NCI-H748 treated with DMSO at 0.1 percent for 48 hours (cell line): Measurements from ENCODE around the gene TDRKH.
"Not testable (repeated sequence)": the region's sequence is repeated elsewhere in the genome, so short reads cannot be mapped to it uniquely, and the experiment has no call there.

Source experiments
- DNase-seq: peaks from one replicate; lab custom pipeline; 2025; lab: John Stamatoyannopoulos, UW

The TDRKH gene

DNA sequence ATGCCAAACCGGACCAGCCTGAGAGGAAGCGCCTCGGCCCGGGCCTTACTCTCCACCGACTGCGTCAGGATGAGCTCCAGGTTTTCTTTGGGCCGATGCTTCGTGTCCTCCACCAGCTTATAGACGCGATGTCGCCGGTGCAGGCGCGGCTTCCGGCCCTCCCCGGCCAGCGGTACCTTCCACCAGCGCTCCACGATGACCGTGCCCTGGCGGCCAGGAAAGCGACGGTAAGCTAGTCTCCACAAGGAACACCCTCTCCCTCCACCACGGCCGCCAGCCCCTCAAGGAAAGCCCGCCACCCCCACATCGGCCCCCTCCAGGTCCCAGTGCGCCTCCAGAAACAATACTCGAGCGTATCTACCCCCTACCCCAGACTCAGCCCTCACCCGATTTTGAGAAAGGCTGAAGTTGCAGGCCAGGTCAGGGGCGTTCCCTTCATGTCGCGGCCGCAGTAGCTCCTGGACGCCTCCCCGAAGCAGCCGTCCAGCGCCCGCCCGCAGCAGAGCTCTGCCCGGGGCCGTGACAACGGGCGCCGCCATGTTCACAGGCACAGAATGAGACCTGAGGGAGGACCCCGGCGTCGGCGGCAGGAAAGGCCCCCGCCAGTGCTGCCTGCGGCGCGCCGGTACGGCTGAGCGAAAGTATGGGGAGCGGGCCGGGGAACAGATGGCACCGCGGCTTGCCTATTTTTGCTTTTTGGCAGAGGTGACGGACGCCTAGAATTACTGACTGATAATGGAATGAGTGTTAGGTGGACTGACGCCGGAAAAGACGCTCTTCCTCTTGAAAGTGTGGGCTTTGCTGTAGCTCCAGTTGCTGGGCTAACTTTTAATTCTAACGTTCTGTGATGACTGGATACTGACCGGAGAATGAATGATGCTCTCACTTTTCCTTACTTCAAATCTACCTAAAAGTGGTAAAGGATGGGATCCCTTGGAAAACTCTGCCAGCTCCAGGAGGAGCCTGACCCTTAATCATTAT lies 27.1 kb downstream of the TDRKH start, which contains the start of gene MRPL9:
Gene MRPL9, minus strand, starts transcription at position 556 of the 981 bp plus-strand sequence. Its CDS starts 17 bp downstream, at position 539.
- DNase-seq: peak; percentile 36

DNA sequence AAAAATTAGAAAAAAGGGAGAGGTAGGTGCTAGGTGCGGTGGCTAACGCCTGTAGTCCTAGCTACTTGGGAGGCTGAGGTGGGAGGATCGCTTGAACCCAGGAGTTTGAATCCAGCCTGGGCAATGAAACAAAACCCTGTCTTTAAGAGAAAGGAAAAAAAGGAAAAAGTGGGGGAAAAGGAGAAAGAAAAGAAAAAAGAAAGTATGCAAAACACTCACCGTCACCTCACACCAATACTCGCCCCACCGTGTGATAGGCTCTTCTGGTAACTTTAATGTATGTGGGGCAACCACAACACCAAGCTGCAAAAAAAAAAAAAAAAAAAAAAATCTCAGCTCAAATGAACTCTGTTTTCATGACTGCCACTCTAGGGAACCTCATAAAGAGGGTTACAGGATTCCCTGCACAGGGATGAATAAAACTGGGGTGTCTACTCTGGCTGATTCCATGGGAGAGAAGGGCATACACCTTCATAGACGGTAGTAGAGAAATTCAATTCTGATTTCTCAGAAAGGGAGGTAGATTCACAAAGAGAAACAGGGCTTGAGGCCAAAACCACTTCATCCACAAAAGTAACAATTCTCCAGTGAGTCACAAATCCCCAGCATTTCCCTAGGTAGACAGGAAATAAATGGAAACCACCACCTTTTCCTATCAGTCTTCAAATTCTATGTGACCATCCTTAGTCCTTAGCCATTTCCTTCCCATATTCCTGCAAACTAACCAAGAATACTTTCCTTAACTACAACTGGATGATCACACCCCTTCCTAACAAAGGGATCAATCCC lies 29.5 kb downstream of the TDRKH start:
- no peak for DNase-seq

DNA sequence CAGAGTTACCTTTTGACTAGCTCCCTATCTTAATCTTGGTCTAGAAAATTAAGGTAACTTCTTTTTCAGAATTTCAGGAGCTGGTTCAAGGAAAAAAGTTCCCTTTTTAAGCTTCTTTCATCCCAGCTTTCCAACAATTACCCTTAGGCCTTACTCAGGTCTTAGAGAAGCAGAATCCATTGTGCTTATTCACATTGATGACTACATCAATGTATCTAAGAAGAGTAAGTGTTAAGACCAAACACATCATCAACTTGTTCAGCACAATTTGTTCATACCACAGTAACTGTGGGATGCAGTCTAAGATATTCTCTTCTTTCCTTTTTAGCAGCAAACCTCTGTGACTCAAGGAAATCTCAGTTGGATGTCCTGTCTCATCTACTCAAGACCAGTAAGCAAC lies 31.1 kb downstream of the TDRKH start:
- DNase-seq: no peak

DNA sequence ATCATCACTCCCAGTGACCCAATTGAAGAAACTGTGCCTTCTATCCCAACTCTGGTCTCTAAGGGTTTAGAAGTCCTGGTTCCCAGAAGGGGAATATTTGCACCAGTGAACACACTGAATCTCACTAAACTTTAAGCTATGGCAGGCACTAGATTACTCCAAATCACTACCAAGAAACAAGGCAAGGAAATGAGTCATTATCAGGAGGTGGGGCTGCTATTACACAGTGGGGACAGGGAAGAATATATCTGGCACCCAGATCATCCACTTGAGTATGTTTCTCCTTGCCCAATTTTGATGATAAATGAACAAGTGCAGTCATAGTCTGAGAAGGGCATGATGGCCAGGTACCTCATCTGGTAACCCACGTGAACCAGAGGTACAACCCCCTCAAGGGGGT lies 34.0 kb downstream of the TDRKH start:
- DNase-seq: no peak

DNA sequence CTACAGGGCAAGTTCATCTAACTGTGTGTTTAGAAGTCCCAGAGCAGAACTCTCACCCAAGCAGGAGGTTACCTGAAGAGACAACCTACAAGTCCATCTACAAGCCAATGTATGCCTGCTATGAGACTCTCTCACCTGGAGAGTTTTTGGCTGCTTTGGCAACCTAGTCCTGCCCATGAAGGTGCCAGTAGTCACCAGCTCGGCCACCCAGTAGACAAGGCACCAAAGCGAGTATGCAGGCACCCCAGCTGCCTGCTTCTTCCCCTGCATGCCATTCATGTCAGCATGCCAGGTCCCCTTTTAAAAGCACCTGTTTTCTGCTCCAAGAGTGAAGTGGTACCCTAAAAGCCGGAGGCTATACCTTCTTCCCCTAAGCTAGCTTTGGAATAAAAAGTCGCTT lies 48.8 kb downstream of the TDRKH start:
- DNase-seq: no peak

DNA sequence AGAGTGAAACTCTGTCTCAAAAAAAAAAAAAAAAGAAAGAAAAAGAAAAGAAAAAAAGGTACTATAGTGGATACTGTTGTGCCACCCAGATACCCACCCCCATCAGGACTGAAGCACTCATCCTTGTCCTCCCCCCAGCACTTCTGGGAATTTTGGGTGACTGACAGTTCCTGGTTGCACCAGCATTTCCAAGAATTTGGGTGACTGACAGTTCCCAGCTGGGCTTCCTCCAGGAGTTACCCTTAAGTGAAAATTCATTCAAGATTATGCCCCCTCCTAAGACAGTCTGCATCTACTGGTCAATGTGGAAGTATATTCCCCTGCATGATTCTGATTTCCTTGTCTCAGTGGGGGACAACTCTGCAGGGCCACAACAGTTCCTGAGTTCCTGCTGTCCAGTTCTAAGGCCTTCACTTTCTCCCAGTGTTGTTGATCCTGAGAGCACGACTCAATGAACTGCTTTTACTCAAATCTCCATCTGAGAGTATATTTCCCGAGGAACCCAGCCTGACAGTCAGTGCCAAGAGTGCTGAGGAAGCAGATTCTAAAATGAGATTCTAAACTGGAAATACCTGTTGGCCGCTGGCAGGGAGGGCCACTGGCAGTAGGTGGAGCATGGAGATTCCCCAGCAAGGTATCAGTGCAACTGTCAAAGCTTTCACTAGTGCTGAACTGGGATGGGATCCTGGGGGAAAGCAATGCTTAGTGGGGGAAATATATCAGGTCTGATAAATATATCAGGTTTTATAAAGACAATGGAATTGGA lies 50.5 kb downstream of the TDRKH start:
- DNase-seq: no peak

DNA sequence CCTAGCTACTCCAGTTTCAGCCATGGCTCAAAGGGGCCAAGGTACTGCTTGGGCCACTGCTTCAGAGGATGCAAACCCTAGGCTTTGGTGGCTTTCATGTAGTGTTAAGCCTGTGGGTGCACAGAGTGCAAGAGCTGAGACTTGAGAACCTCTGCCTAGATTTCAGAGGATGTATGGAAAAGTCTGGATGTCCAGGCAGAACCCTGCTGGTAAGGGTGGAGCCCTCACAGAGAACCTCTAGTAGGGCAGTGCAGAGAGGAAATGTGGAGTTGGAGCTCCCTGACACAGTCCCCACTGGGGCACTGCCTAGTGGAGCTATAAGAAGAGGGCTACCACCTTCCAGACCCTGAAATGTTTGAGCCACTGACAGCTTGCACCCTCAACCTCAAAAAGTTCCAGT lies 52.8 kb downstream of the TDRKH start:
- no peak for DNase-seq

DNA sequence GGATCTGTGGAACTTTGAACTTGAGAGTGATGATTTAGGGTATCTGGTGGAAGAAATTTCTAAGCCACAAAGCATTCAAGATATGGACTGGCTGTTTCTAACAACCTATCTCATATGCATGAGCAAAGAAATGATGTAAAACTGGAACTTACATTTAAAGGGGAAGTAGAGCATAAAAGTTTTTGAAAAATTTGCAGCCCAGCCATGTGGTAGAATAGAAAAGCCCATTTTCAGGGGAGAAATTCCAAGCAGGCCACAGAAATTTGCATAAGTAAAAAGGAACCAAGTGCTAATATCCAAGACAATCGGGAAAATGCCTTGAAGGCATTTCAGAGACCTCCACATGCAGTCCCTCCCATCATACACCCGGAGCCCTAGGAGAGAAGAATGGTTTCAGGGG lies 53.3 kb downstream of the TDRKH start:
- DNase-seq: no peak

DNA sequence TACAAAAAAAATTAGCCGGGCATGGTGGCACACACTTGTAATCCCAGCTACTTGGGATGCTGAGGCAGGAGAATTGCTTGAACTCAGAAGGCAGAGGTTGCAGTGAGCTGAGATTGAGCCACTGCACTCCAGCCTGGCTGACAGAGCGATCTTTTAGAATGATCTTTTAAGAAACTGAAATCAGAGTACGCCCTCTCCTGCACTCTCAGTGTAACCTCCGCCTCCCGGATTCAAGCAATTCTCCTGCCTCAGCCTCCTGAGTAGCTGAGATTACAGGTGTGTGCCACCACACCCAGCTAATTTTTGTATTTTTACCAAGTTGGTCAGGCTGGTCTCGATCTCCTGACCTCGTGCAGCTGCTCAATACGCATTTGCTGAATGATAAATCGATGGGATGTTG lies 56.3 kb downstream of the TDRKH start:
- DNase-seq: not testable (repeated sequence)

DNA sequence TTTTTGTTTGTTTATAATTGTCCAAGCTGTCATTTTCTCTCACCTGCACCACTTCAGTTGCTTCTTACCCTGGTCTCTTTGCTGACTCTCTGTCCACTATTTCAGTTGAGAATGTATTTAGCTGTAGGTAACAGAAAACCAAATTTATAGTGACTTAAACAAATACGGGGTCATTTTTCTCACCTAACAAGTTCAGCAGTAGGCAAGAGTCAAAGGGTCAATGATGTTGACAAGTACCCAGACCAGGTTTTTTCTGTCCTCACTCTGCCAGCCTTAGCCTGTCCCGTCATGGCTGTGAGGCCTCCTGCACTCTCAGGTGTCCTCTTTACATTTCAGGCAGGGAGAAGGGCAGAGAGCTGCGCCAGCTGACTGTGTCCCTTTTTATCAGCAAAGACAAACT lies 57.2 kb downstream of the TDRKH start:
- no peak for DNase-seq

DNA sequence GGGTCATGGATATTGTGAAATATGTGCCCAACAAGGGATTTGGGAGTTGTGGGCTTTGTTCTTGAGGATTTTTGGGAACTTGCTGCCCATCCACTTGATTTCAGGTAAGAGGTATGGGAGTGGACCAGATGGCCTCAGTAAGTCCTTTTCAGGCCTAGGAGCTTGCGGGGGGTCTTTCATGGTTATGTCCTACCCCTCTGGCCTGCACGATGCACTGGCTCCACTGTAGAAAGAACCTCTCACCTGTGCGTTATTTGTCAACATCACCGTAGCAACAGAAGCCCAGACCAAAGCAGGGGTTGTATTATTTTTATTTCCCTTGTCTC lies 60.4 kb downstream of the TDRKH start:
- DNase-seq: no peak

DNA sequence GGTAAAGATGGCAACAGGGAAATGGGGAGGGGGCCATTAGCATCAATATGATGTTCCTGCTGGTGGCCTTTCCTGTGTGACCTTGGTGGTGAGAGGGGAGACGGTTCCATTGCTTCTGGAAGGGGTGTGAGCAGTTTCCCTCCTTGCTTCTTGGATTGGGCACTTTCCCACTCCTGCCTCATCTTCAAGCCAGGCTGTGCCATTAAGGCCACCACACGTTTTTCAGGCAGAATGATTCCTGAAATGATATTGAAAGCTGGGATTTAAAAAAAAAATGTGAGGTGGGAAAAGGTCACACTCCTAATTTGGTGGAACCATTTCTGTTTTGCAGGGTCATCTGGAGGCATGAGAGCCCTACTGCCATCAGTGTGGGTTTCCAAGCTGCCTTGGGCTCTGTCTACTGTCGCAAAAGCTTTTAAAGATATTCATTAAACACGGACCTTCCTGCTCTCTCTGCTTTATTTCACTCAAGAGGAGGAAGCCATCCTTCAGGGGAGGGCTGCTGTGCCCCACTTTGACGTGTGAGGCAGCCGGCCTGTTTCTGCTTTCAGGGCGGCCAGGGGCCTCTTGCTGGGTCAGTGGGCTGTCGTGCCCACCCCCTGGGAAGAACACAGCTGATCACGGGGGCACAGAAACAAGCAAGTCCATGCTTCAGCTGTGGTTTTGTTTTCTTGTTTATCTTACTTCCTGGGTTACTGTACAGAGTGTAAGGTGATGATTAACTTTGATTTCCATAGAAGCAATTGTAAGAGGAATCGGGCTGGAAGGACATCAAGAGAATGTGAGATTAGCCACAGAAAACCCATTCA lies 60.9 kb downstream of the TDRKH start:
- DNase-seq: no peak

DNA sequence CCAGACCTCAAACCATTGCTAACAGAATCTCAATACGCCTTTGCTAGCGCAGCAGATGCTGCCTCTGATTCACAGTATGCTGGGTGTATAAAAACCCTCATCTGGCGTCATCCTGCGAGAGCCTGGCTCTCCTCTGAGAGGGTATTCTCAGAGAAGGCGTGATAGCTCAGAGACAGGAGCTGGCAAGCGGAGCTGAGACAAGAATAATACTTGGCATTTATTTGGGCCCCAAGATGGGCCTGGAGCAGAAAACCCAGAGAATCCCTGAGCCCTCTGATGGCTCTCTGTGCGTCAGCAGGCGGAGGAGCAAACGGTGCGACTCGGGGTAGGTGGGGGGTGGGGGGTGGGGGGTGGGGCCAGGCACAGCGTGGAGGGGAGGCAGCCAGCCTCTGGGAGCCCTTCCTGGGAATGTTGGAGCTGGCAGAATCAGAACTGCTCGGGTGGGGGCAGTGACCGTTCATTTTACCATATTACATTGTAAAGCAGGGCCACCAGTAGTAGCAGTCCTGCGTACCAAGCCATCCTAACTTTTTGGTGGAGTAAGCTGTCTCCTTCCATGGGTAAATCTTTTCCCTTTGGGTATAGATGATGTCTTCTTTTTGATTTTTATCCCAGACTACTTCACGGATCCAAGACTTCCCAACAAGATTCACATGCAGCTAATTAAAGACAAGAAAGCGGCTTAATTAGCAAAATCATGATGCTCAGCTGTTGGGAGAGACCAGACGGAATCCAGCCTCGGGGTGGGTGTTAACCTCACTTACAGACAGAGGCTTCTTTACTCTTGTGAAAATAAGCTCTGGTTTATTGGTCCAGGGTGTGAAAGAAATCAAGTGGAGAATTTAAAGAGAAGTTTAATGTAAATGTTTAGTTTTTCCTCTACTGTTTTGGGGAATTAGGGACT lies 61.9 kb downstream of the TDRKH start:
- no peak for DNase-seq

DNA sequence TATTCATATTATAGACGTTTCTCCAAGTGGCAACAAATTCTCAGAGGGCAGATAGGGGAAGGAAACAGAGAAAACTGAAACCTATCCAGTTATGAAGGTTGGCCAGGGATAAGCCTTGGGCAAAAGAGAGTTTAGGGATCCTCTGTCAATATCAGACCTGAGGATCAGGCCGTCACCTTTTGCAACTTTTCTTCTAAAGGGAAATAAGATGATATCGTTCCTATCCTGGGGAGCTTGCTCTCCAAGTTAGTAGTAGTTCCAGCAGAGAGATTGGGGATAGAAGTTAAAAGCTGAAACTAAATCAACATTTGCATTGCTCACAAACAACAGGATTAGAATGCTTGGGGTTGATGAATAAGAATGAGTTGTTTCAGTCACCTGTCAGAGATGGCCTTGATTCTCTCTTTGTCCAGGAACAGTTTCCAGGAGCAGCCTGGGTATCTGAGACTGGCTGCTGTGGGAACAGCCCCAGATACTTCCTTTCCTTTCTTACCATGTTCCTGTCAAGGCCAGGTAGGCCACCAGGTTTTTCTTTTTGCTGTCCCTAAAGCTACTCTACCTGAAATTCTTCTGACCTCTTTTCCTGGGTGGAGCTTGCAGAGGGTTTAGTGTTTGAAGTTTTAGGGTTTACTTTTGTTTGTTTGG lies 66.5 kb downstream of the TDRKH start:
- DNase-seq: no peak
